Measurements from ENCODE around the gene SHANK1. TPM values are rescaled to one million over a fixed set of nuclear protein-coding genes. Genes with fewer than 3 reads are reported as not detected.
"Not testable (repeated sequence)": the region's sequence is repeated elsewhere in the genome, so short reads cannot be mapped to it uniquely, and the experiment has no call there.

SHANK1 gene
- total and polyA plus RNA-seq, 2 donors (not counting 3 experiments of a cell fraction or from before 2014, with no cell fraction given): 0.66 to 1.9 TPM

DNA sequence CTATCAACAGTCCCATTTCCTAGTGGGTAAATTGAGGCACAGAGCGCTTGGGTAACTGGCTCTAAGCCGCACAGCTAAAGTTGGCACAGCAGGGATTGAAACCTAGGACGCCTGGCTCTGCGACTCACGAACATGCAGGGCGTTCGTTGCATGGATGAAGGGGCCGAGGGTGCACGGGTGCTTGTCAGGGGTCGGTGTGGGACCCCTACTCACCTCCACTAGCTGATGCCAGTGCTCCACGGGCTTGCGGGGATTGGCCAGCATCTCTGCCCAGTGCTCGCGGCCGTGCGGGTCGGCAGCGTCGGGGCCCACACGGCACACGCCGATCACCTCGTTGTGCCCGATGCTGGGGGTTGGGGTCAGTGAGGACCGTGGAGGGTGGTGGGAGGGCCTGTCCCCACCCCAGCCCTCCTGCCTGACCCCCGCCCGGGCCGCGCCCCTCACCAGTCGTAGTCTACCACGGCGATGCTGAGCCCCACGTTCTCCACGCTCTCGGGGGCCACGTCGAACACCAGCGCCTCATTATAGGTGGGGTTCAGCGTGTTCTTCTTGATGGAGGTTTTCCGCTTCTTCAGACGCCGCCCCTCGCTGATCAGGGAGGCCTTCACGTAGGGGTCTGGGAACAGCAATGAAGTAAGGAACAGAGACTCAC, 94.5 kb downstream of the SHANK1 start:
- no peak overlapping the region for H3K4me2 ChIP-seq (ENCODE audit: insufficient read depth, low read length)
- no peaks in the 10 kb centered on the region for H4K20me1 ChIP-seq (replicated peaks; ENCODE audit: control insufficient read depth, extremely low read depth, insufficient read depth, low read length)
- no peak overlapping the region for H2AFZ ChIP-seq (ENCODE audit: low read depth, low read length)
- FAIRE-seq (no peak), DNase-seq (ENCODE audit: low read depth, low spot score) (no peak)
- H3K4me1 ChIP-seq (ENCODE audit: control insufficient read depth, extremely low read depth, insufficient read depth, low read length): no peaks in the 10 kb centered on the region
- no peak overlapping the region for H3K4me3 ChIP-seq (replicated peaks in 1 of 3; ENCODE audit: insufficient read depth in 1 of 3, low read depth in 1 of 3, low read length in 3 of 3)
- POLR2A ChIA-PET: no interaction called here
- no peaks in the 10 kb centered on the region for H3K9me3 ChIP-seq (replicated peaks; ENCODE audit: control insufficient read depth, insufficient read depth, low read length)
- H3K27ac ChIP-seq (ENCODE audit: insufficient read depth, low read depth, low read length): no peak overlapping the region
- CTCF ChIA-PET: no interaction called here
- intact Hi-C loops (cut with micrococcal nuclease) (no loop called here), dilution Hi-C loops (cut with MboI; ENCODE audit: extremely low pct_ligation_motif_present, low sequenced_read_pairs) (no loop called here)
- TF ChIP-seq POLR2AphosphoS5 (IDR thresholded peaks at IDR 0.05; ENCODE audit: insufficient read depth, low read depth, low read length): no peak
- TF ChIP-seq CTCF (IDR thresholded peaks at IDR 0.05; ENCODE audit: extremely low read depth in 1 of 2, insufficient read depth in 1 of 2, low read depth in 1 of 2, low read length in 2 of 2): no peak
- TF ChIP-seq GATA2 (IDR thresholded peaks at IDR 0.05; ENCODE audit: insufficient read depth, insufficient read length, low read depth, low read length): no peak
- no peak for TF ChIP-seq FOS (IDR thresholded peaks at IDR 0.05; ENCODE audit: borderline replicate concordance, insufficient read depth, low read length)
- no peak for TF ChIP-seq EZH2 (IDR thresholded peaks at IDR 0.05; ENCODE audit: borderline replicate concordance, low read depth, low read length, severe bottlenecking)
- no peaks in the 10 kb centered on the region for H3K36me3 ChIP-seq (ENCODE audit: control insufficient read depth in 2 of 2, extremely low read depth in 1 of 2, insufficient read depth in 2 of 2, low read length in 2 of 2)
- no peaks in the 10 kb centered on the region for H3K9me1 ChIP-seq (replicated peaks; ENCODE audit: control insufficient read depth, extremely low read depth, insufficient read depth, low read length)
- no peaks in the 10 kb centered on the region for H3K27me3 ChIP-seq (ENCODE audit: control insufficient read depth in 2 of 2, insufficient read depth in 2 of 2, low read length in 2 of 2)
- H3K79me2 ChIP-seq (ENCODE audit: control insufficient read depth, insufficient read depth, low read length): no peaks in the 10 kb centered on the region
- BruUV-seq (replicated peaks): no TSS peak
- H3K9ac ChIP-seq (replicated peaks; ENCODE audit: extremely low read depth, insufficient read depth, low read length): no peak overlapping the region

DNA sequence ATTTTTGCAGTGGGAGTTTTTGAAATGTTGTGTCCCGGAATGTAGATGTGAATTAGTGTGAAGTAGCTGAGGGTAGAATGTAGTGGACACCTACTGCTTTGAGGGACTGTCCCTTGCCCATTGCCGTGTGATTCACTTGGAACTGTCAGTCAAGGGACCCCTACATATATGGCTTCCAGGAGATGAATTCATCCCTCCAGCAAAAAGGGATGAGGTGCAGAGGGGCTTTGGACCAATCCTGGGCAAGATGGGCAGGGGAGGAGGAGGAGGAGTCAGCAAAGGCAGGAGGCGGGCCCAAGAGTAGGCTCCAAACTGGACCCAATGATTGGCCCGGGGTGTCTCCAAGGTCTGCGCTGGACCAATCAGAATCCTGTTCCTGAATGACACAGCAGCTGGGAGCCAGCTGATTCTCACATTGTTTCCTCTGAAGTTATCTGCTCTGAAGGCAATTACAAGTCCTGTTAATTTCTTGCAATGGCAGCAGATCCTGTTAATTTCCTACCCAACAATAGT, 99.2 kb downstream of the SHANK1 start:
- FAIRE-seq: not testable (repeated sequence)

GRCh38 chr19:50619184-50619583, 100.4 kb downstream of the SHANK1 start:
- POLR2A ChIA-PET; intact Hi-C loops (cut with micrococcal nuclease): not testable (repeated sequence)

More for the DNA sequence above, 99.2 kb downstream of the SHANK1 start:
- dilution Hi-C loops (cut with MboI; ENCODE audit: extremely low pct_ligation_motif_present, low sequenced_read_pairs); H3K9me3 ChIP-seq (replicated peaks; ENCODE audit: control insufficient read depth, insufficient read depth, low read length); POLR2A ChIA-PET; H3K4me2 ChIP-seq (ENCODE audit: insufficient read depth, low read length); CTCF ChIA-PET; H2AFZ ChIP-seq (ENCODE audit: low read depth, low read length); H3K79me2 ChIP-seq (ENCODE audit: control insufficient read depth, insufficient read depth, low read length); H4K20me1 ChIP-seq (replicated peaks; ENCODE audit: control insufficient read depth, extremely low read depth, insufficient read depth, low read length); H3K4me3 ChIP-seq (replicated peaks in 1 of 3; ENCODE audit: insufficient read depth in 1 of 3, low read depth in 1 of 3, low read length in 3 of 3); DNase-seq (ENCODE audit: low read depth, low spot score); BruUV-seq (replicated peaks); intact Hi-C loops (cut with micrococcal nuclease); H3K27ac ChIP-seq (ENCODE audit: insufficient read depth, low read depth, low read length); H3K4me1 ChIP-seq (ENCODE audit: control insufficient read depth, extremely low read depth, insufficient read depth, low read length); H3K9ac ChIP-seq (replicated peaks; ENCODE audit: extremely low read depth, insufficient read depth, low read length); H3K9me1 ChIP-seq (replicated peaks; ENCODE audit: control insufficient read depth, extremely low read depth, insufficient read depth, low read length); H3K27me3 ChIP-seq (ENCODE audit: control insufficient read depth in 2 of 2, insufficient read depth in 2 of 2, low read length in 2 of 2); H3K36me3 ChIP-seq (ENCODE audit: control insufficient read depth in 2 of 2, extremely low read depth in 1 of 2, insufficient read depth in 2 of 2, low read length in 2 of 2): not testable (repeated sequence)

More at GRCh38 chr19:50619184-50619583, 100.4 kb downstream of the SHANK1 start:
- DNase-seq (ENCODE audit: low read depth, low spot score); CTCF ChIA-PET; H3K4me2 ChIP-seq (ENCODE audit: insufficient read depth, low read length); dilution Hi-C loops (cut with MboI; ENCODE audit: extremely low pct_ligation_motif_present, low sequenced_read_pairs); H3K27me3 ChIP-seq (ENCODE audit: control insufficient read depth in 2 of 2, insufficient read depth in 2 of 2, low read length in 2 of 2); H3K36me3 ChIP-seq (ENCODE audit: control insufficient read depth in 2 of 2, extremely low read depth in 1 of 2, insufficient read depth in 2 of 2, low read length in 2 of 2); H3K27ac ChIP-seq (ENCODE audit: insufficient read depth, low read depth, low read length); H3K4me3 ChIP-seq (replicated peaks in 1 of 3; ENCODE audit: insufficient read depth in 1 of 3, low read depth in 1 of 3, low read length in 3 of 3); H3K9me3 ChIP-seq (replicated peaks; ENCODE audit: control insufficient read depth, insufficient read depth, low read length); H3K79me2 ChIP-seq (ENCODE audit: control insufficient read depth, insufficient read depth, low read length); H4K20me1 ChIP-seq (replicated peaks; ENCODE audit: control insufficient read depth, extremely low read depth, insufficient read depth, low read length); BruUV-seq (replicated peaks); H3K9me1 ChIP-seq (replicated peaks; ENCODE audit: control insufficient read depth, extremely low read depth, insufficient read depth, low read length); H2AFZ ChIP-seq (ENCODE audit: low read depth, low read length); FAIRE-seq; H3K4me1 ChIP-seq (ENCODE audit: control insufficient read depth, extremely low read depth, insufficient read depth, low read length); H3K9ac ChIP-seq (replicated peaks; ENCODE audit: extremely low read depth, insufficient read depth, low read length): not testable (repeated sequence)

All from endothelial cell of umbilical vein (primary cell).